ENCODE data around the gene OLFM2.
A peak's percentile ranks its signal among the peaks of the same experiment; 100 is the strongest.

OLFM2 gene

GRCh38 chr19:9877780-9878510 is 58.4 kb downstream of the OLFM2 start:
- Histone ChIP-seq H3K79me2 (ENCODE audit: low read length) (no peaks in the 10 kb centered on the region), H4K20me1 (ENCODE audit: insufficient read depth, low read length) (no peaks in the 10 kb centered on the region), H2AFZ (ENCODE audit: low read depth, low read length) (no peak overlapping the region), H3K9me3 (ENCODE audit: insufficient read depth, low read length) (no peaks in the 10 kb centered on the region), H3K27me3 (ENCODE audit: low read depth, low read length) (peaks cover 9% of the 10 kb centered on the region), H3K4me1 (ENCODE audit: low read length) (peaks cover 4% of the 10 kb centered on the region; the same call in 1 of the 2 replicates), H3K4me3 (ENCODE audit: low read length) (no peak overlapping the region), H3K36me3 (replicated peaks; ENCODE audit: low read depth, low read length) (no peaks in the 10 kb centered on the region), H3K4me2 (ENCODE audit: low read length) (peak overlapping the region; percentile 4; the same call in 1 of the 2 replicates), H3K9ac (ENCODE audit: low read length) (no peak overlapping the region), H3K27ac (ENCODE audit: low read length) (no peak overlapping the region)
- TF ChIP-seq CTCF (IDR thresholded peaks at IDR 0.05; ENCODE audit: low read depth, low read length), result no peak
- no peak for TF ChIP-seq EZH2phosphoT487 (IDR thresholded peaks at IDR 0.05; ENCODE audit: low read depth)

- Histone ChIP-seq H3K4me2 (ENCODE audit: low read length) (no peak overlapping the region), H3K9me3 (ENCODE audit: insufficient read depth, low read length) (no peaks in the 10 kb centered on the region), H3K79me2 (ENCODE audit: low read length) (no peaks in the 10 kb centered on the region), H3K9ac (ENCODE audit: low read length) (no peak overlapping the region), H4K20me1 (ENCODE audit: insufficient read depth, low read length) (no peaks in the 10 kb centered on the region), H3K4me3 (ENCODE audit: low read length) (no peak overlapping the region), H3K27ac (ENCODE audit: low read length) (no peak overlapping the region), H3K4me1 (ENCODE audit: low read length) (peaks cover 4% of the 10 kb centered on the region; the same call in 1 of the 2 replicates), H2AFZ (ENCODE audit: low read depth, low read length) (no peak overlapping the region), H3K36me3 (replicated peaks; ENCODE audit: low read depth, low read length) (no peaks in the 10 kb centered on the region), H3K27me3 (ENCODE audit: low read depth, low read length) (peaks cover 9% of the 10 kb centered on the region)
- no peak for TF ChIP-seq EZH2phosphoT487 (IDR thresholded peaks at IDR 0.05; ENCODE audit: low read depth)
- TF ChIP-seq CTCF (IDR thresholded peaks at IDR 0.05; ENCODE audit: low read depth, low read length), result no peak
These were observed 60.5 kb downstream of the OLFM2 start for GRCh38 chr19:9875796-9876195.

GRCh38 chr19:9875031-9875627 is 61.2 kb downstream of the OLFM2 start:
- Histone ChIP-seq H3K27me3 (ENCODE audit: low read depth, low read length) (peaks cover 9% of the 10 kb centered on the region), H3K27ac (ENCODE audit: low read length) (no peak overlapping the region), H3K4me3 (ENCODE audit: low read length) (no peak overlapping the region), H3K9ac (ENCODE audit: low read length) (no peak overlapping the region), H4K20me1 (ENCODE audit: insufficient read depth, low read length) (no peaks in the 10 kb centered on the region), H2AFZ (ENCODE audit: low read depth, low read length) (no peak overlapping the region), H3K4me1 (ENCODE audit: low read length) (peaks cover 4% of the 10 kb centered on the region; the same call in 1 of the 2 replicates), H3K4me2 (ENCODE audit: low read length) (no peak overlapping the region), H3K79me2 (ENCODE audit: low read length) (no peaks in the 10 kb centered on the region), H3K9me3 (ENCODE audit: insufficient read depth, low read length) (no peaks in the 10 kb centered on the region), H3K36me3 (replicated peaks; ENCODE audit: low read depth, low read length) (no peaks in the 10 kb centered on the region)
- TF ChIP-seq CTCF (IDR thresholded peaks at IDR 0.05; ENCODE audit: low read depth, low read length) (no peak), EZH2phosphoT487 (IDR thresholded peaks at IDR 0.05; ENCODE audit: low read depth) (no peak)

- TF ChIP-seq CTCF (IDR thresholded peaks at IDR 0.05; ENCODE audit: low read depth, low read length) (no peak), EZH2phosphoT487 (IDR thresholded peaks at IDR 0.05; ENCODE audit: low read depth) (no peak)
- Histone ChIP-seq H3K9ac (ENCODE audit: low read length) (no peak overlapping the region), H2AFZ (ENCODE audit: low read depth, low read length) (no peak overlapping the region), H3K79me2 (ENCODE audit: low read length) (no peaks in the 10 kb centered on the region), H3K4me3 (ENCODE audit: low read length) (no peak overlapping the region), H3K4me2 (ENCODE audit: low read length) (no peak overlapping the region), H3K36me3 (replicated peaks; ENCODE audit: low read depth, low read length) (no peaks in the 10 kb centered on the region), H4K20me1 (ENCODE audit: insufficient read depth, low read length) (no peaks in the 10 kb centered on the region), H3K27me3 (ENCODE audit: low read depth, low read length) (peaks cover 22% of the 10 kb centered on the region), H3K9me3 (ENCODE audit: insufficient read depth, low read length) (no peaks in the 10 kb centered on the region), H3K27ac (ENCODE audit: low read length) (no peak overlapping the region), H3K4me1 (ENCODE audit: low read length) (no peaks in the 10 kb centered on the region)
These were observed 63.6 kb downstream of the OLFM2 start for GRCh38 chr19:9872618-9873242.
